ENCODE results near the gene SYT15B.
"Not testable (repeated sequence)": the region's sequence is repeated elsewhere in the genome, so short reads cannot be mapped to it uniquely, and the experiment has no call there.

Gene SYT15B

GRCh38 chr10:47725740-47726139 lies 37.7 kb downstream of the SYT15B start:
- DNase-seq (ENCODE audit: low spot score): not testable (repeated sequence)

GRCh38 chr10:47725047-47725446 lies 38.3 kb downstream of the SYT15B start:
- not testable (repeated sequence) for DNase-seq (ENCODE audit: low spot score)

- DNase-seq (ENCODE audit: low spot score): not testable (repeated sequence)
These were observed 39.3 kb downstream of the SYT15B start for GRCh38 chr10:47724119-47724518.

GRCh38 chr10:47723362-47723761 lies 40.0 kb downstream of the SYT15B start:
- DNase-seq (ENCODE audit: low spot score): not testable (repeated sequence)

- DNase-seq (ENCODE audit: low spot score): not testable (repeated sequence)
These were observed 46.2 kb downstream of the SYT15B start for GRCh38 chr10:47717011-47717769.

Measured in LoVo (cell line).